GM19455 (cell line): ENCODE data around the gene SHISA6.

Experiments used
- ATAC-seq: cut with Tn5 transposase; IDR thresholded peaks from one replicate; pipeline ENCODE4 v1.9.1; 2021; ENCODE audit not compliant: unreplicated experiment

Gene SHISA6

DNA sequence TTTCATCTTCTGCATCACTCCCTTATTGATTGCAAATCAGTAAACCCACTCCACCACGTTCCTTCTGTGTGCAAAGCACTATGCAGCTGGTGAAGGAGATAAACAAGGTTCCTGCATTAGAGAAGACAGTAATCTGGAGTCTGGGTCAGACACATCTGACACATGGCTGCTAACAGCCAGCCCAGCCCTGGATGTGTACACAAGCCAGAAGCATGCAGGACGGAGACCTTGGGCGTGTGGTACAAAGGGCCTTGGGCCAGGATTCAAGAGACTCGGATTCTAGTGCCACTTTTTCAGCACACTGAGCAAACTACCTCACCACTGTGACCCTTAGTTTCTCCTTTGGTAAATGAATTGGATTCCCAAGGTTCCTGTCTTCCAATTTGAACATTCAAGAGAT lies 270.7 kb downstream of the SHISA6 start:
- ATAC-seq = no peak

DNA sequence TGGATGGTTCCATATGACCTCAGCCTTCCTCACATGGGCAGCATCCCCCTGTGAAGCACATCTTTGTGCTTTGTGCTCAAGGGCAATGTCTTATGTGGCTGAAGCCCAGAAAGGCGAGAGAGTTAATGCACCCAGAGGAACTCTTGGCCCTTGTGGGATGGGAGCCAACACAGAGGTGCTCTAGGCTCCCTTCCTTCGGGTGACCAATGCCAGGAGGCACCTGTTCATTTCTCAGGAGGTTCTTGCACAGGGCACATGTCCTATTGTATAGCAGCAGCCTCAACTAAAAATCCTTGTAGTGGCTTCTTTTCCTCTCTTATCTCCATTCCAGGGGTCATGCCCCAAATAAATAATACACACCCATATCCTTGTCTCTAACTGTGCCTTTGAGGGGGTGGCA lies 273.6 kb downstream of the SHISA6 start:
- ATAC-seq = no peak

DNA sequence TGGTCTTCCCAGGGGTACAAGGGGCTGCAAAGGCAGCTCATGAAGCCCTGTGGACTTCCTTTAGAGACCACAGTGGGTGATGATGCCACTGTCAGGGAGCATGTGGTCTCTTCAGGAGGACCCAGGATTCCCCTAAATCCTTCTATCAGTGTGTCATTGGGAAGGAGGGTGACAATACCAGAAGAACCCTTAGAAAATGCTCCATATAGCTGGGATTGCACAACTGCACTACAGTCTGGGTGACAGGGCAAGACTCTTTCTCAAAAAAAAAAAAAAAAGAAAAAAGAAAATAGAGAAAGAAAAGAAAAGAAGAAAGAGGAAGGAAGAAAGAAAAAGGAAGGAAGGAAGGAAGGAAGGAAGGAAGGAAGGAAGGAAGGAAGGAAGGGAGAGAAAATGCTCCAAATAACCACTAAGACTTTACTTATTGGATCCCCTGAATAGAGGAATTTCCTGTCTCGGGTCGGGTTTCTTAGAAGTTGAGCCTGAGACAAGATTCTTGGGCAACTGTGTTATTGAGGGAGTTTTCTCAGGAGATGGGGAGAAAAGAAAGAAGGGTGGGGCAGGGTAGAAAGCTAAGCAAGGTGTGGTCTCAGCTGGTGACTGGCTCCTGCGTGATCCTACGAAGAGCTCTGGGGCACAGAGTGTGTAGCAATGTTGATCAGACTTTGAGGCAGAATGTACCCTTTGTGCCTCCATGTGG lies 274.1 kb downstream of the SHISA6 start:
- no peak for ATAC-seq

DNA sequence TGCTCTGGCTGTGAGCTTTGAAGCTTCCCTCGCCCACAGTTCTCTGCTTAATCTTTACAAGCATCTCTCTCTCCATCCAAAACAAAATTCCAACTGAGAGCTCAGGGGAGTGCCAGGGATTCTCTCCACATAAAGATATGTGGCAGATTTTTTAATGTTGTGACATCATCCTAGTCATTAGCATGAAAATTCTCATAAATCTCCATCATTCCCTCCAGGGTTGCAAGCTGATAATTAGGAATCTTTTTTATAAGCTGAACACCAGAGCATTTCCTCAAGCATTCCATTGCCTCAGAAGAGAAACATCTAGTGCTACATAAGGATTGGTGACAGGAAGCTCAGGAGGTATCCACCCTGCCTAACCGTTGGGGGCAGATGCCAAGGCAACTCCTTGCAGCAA lies 274.9 kb downstream of the SHISA6 start:
- no peak for ATAC-seq

DNA sequence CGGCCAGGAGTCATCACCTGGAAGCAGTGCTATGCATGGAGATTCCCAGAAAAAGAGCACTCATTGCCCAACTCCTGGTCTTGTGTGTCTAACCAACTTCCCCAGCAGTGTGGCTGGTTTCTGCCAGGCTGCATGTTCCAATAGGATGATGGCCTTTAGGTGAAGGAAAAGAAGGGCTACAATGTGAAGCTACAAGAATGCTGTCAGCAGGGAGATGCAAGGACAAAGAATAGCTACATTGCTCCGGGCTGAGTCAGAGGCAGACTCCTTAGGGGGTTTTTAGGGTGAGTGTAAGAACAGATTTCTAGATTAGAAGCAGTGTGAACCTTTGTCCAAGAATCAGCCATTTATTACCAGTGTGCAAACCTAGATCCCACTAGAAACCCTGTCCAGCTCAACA lies 294.2 kb downstream of the SHISA6 start:
- no peak for ATAC-seq

DNA sequence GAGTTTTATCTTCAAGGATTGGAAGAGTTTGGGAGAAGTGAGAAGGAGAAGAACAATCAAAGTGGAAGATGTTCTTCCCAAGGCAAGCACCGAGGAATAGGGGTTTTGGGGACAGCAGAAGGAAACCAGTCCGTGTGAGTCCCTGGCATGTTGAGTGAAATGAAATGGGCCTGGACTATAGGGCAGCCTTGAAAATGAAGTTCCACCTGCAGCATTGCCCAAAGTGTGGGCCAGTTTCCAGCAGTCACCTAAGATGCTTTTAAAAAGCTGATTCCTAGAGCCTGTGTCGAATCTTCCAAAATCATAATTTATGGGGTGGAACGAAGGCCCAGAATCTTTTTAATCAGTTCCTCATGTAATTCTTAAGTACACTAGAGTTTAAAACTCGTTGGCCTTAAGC lies 297.4 kb downstream of the SHISA6 start:
- ATAC-seq = no peak

DNA sequence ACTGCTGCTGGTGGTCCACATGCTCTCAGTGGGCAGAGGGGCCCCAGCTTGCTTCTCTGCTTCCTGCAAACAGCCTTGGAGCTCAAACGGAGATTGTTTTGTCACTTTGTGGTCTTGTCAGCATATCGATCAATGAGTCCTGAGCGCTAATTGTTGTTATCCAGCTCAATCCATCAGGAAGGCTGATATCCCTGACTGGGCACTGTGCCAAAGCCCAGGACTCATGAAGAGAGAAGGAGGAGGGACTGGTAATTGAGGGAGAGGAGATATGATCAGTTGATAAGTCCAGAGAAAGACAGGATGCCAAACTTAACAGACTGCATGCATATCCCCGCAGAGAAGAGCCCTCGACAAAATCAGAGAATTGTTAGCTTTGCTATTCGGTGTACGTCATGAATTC lies 298.6 kb downstream of the SHISA6 start:
- ATAC-seq = no peak

DNA sequence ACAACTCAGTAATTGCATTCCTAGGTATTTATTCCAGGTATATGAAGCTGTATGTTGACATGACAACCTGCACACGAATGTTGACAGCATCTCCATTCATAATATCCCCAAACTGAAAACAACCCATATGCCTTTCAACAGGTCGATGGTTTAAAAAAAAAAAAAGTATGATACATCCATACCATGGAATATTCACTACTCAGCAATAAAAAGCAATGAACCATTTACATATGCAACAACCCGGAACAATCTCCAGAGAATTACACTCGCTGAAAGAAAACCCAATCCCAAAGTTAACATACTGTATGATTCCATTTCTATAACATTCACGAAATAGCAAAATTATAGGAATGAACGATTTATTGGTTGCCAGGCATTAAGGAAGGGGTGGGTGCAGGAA lies 304.0 kb downstream of the SHISA6 start:
- no peak for ATAC-seq

DNA sequence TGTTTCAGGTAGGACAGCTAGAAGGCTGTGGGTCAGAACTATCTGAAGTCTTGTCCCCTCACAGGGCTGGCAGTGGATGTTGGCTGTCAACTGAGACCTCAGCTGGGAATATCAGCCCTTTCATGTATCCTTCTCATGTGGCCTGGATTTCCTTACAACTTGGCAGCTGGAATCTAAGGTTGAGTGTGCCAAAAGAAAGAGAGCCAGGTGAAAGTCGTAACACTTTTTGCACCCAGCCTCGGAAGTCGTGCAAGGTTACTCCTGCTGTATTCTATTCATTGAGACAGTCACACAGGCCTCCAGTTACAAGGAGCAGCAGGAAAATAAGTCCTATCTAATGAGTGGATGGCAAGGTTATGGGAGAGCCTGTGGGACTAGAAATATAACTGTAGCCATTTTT lies 304.7 kb downstream of the SHISA6 start:
- no peak for ATAC-seq

DNA sequence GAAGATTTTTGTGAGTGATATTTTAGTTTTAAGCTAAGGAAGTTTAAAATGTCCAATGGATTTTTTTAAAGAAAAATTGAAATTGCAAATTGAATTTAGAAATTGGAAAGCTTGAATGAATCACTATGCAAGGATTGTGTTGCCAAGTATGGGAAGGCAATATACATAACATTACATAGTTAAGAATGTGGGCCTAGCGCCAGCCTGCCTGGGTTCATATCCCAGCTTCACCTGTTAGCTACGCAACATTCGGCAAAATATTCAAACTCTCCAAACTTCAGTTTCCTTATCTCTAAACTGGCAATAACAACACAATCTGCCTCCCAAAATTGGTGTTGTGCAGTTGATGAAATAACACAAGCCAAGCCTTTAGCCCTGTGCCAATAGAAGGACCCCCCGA lies 306.8 kb downstream of the SHISA6 start:
- no peak for ATAC-seq

DNA sequence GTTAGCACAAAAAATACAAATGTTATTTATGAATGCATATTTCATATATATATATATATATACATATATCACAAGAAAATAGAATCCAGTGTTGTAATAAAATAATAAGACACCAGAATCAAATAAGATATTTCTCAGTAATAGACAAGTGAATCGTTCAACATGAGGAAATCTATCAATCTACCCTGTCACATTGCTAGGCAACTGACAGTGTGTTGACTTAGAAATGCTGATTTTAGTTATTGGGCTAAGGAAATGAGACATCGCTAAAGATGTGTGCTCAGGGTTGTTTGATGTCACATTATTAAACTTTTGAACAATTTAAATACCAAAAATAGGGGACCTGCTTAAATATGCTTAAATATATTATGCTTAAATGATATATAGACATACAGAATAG lies 307.4 kb downstream of the SHISA6 start:
- no peak for ATAC-seq

DNA sequence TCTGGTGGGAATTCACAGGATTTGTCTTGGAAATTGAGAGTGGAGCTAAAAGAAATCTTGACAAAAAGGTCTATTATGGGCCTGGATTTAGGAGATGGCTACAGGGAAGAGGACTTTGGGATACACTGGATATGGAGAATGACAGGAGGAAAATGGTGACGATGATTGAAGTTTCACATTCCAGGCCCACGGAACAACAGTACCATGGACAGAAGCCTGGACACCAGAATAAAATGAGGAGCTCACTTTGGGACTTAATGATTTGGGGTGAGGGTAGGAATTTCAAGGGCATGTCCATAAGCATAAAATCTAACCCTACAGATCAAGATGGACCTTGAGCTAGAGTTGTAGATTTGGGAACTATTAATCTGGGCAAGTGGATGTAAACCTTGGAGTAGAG lies 309.4 kb downstream of the SHISA6 start:
- ATAC-seq = no peak

DNA sequence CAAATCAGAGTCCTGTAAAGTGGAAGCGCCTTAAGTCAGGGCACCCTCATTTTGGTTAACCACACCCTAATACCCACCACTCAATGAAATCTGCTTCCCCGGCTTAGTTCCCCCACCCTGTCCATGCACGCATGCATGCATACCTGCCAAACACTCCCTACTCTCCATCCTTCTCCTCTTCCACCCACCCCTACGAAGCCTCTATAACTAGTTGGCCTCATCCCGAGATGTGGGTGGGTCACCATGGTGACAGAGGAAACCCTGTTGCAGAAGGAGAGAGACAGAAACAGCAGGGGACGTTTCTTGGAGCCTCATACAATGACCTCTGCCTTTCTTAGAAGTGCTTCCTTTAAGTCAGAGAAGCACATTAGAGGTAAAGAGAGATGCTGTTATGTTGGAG lies 310.4 kb downstream of the SHISA6 start:
- ATAC-seq = no peak

DNA sequence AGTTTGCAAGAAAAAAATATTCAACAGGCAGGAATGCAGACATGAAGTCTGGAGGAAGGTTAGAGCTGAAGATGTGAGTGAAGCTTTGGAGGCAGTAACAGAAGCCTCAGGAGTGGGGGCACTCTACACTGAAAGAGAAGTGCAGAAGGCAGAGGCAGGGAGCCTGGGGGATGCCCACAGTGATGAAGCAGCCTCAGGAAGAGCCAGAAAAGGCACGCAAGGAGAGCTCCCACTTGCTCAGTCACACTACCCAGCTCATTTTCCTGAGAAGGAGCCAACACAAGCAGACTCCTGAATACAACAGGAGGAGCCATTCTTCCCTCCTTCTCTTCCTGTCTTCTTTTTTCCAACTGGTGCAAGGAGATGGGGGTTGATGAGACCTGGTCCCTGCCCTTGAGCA lies 312.1 kb downstream of the SHISA6 start:
- no peak for ATAC-seq

DNA sequence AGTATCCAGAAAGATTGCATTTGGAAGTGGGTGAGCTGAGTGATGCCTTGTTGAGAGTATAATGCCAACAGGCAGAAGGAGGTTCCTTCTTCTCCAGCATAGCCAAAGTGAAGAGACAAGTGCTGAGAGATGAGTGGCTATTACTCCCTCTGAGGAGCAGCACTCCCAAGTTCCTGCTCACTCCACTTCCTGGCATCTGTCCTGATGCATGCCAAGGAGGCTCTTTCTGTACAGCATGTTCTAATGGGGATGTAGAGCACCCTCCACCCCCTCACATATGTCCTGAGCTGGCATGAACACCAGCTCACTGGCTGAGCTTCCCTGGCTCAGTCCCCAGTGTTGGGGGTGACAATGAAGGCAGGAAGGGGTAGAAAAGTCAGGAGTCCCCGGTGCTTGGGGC lies 313.0 kb downstream of the SHISA6 start:
- no peak for ATAC-seq

DNA sequence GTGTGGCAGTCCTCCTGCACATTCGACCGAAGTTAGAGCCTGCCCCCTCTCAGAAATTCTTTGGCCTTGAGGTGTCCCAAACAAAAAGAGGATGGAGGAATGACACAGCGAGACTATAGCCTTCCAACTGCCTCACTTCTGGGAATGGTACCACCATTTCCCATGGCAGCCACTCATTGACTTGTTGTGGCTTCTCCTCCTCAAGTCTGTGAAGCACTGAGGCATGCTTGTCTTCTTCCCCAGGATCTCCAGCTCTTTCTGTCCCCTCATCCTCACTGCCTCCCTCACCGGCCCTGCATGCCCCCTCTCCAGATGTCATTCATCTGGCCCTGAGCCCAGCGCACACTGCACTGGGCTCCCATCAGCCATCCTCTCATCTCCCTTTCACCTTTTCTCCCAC lies 313.5 kb downstream of the SHISA6 start:
- no peak for ATAC-seq

DNA sequence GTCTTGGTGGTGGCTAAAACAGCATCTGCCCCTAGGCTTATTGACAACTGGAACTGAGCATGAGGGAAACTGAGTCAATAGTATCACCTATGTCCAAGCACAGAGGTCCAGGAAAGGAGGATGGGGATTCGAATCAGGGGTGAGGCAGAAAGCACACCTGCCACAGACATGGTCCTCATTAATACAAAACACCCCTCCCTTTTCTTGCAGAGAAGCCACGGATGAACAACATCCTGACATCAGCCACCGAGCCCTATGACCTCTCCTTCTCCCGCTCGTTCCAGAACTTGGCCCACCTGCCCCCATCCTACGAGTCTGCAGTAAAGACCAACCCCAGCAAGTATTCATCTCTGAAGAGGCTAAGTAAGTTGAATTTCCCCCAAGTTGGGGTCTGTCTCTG lies 314.5 kb downstream of the SHISA6 start:
- ATAC-seq = no peak

DNA sequence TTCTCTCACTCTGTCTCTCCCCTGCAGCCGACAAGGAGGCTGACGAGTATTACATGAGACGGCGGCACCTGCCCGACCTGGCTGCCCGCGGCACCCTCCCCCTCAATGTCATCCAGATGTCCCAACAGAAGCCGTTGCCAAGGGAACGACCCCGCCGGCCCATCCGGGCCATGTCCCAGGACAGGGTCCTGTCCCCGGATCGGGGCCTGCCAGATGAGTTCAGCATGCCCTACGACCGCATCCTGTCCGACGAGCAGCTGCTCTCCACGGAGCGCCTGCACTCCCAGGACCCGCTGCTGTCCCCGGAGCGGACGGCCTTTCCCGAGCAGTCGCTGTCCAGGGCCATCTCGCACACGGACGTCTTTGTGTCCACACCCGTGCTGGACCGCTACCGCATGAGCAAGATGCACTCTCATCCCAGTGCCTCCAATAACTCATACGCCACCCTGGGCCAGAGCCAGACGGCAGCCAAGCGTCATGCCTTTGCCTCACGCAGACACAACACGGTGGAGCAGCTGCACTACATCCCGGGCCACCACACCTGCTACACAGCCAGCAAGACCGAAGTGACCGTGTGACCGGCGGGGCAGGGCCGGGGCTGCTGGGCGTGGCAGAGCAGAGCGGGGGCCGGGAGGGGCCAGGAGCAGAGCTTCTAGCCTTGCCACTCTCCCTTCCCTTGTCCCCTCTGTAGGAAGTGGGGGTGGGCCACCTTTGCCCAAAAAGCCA lies 316.9 kb downstream of the SHISA6 start:
- no peak for ATAC-seq

DNA sequence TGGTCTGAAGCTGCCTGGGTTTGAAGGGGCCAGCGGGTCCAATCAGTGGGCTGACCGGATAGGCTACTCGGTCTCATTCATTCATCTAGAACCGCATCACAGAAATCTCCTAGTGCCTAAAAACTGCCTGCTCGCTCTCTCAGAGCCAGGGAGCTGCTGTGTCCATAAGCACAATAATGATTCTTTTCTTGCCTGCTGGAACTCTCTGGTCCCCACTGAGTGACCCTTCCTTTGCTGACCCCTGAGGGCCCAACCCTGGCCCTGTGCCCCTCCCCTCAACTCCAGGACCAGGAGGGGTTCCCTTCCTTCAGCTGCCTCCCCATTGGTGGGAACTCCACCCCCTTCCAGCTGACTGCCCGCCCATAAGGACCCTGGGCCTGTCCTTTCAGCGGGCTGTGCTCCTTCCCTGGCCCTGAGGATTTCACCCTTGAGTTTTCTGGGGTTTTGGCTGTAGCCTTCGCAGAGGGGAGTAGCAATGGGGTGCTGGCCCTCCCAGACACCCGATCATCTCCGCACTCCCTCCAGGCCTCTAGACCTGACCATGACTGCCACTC lies 317.7 kb downstream of the SHISA6 start:
- ATAC-seq = no peak

DNA sequence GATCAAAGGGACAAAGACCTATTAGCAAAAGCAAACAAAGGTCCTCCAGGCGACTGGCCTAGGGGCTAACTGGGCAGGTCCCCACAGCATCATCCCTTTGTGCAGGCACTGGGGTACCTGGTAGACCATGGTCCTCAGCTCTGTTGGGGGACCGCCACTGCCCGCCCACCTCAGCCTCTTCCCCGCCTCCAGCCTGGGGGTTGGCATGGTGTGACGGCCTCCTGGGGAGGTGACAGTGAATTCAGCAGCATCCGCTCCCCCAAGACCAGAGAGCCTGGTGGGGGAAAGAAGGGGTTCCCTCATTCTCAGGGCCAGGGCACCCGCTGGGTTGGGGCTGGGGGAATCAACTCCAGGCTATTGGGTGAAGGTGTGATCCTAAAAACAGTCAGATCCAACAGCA lies 318.6 kb downstream of the SHISA6 start:
- ATAC-seq = no peak

DNA sequence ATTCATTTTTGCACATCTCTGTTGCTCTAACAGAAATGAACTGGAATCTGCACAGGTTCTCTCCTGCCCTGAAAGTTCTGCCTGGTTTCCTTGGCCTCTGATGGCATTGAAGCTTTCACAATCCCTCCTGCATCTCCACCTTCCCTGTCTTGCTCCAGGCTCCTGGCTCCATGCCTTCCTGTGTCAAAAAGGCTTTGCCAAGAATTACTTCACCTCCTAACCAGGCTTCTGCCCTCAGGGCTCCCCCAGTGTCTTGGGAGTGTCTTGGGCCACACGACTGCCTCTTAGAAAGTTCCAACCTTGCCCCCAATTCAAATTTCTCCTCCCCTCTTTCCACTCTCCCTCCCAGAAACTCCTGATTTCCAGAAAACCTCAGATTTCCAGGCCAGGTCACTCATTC lies 320.3 kb downstream of the SHISA6 start:
- ATAC-seq = no peak

DNA sequence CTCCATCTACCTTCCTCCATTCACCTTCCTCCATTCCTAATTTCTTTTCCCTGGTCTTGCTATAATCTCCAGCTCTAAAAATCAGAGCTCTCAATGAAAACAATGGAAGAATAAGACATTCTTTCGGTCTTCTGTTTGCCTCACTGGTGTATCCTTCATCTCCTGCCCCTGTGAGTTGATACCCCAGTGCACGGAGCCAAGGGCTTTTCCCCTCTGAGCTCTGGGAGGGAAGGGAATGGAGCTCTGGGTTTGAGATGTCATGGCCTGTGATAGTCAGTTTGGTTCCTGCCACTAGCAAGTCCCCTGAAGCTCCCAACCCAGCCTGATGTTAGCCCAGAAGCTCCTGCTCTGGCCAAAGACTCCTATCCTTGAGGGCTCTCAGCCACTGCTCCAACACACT lies 320.7 kb downstream of the SHISA6 start:
- ATAC-seq = no peak
